Activated T-cell treated with anti-CD3 and anti-CD28 coated beads, Interleukin-2, amount 50 U/mL, for 4 hours (primary cell): Measurements from ENCODE around the gene SKP1. TPM values are rescaled to one million over a fixed set of nuclear protein-coding genes. Genes with fewer than 3 reads are reported as not detected.
"Not testable (repeated sequence)": the region's sequence is repeated elsewhere in the genome, so short reads cannot be mapped to it uniquely, and the experiment has no call there.

ENCODE experiments used
- ATAC-seq, 2 donors: fragments of 200-7000 bp; cut with Tn5 transposase; one replicate each; pipeline ENCODE4 v1.10.0; 2021
- DNase-seq: peaks from one replicate; pipeline ENCODE4 v3.0.0-alpha.2; 2020
- H3K27me3 Mint-ChIP-seq: one replicate; pipeline ENCODE4 v1.8.0; 2021; ENCODE audit warnings: low read depth, mixed read lengths
- H3K36me3 Mint-ChIP-seq: one replicate; pipeline ENCODE4 v1.8.0; 2022; ENCODE audit warnings: mixed read lengths; ENCODE audit not compliant: insufficient read depth
- H3K4me1 Mint-ChIP-seq: one replicate; pipeline ENCODE4 v1.8.0; 2021; ENCODE audit warnings: low read depth, mixed read lengths
- H3K4me3 Mint-ChIP-seq: one replicate; pipeline ENCODE4 v1.8.0; 2021; ENCODE audit warnings: mild to moderate bottlenecking, moderate library complexity, mixed read lengths
- H3K9me3 Mint-ChIP-seq: one replicate; pipeline ENCODE4 v1.8.0; 2021; ENCODE audit warnings: mixed read lengths
- total RNA-seq, 3 donors: library from RNA; stranded (reverse); gene quantifications; one replicate each; pipeline ENCODE4 v1.2.1, GENCODE V29; 2021

The SKP1 gene
- 100 to 1,000 TPM; 273 to 286 (median 282) TPM for total RNA-seq

GRCh38 chr5:134176511-134177368 lies at the start of gene SKP1:
Gene SKP1 (minus strand): TSS chr5:134176950. CDS start chr5:134174022, 2,928 bp downstream.
- H3K9me3 Mint-ChIP-seq = no peaks in the 10 kb centered on the region
- ATAC-seq (peak; percentile 88 to 90), DNase-seq (peak; percentile 80)
- H3K36me3 Mint-ChIP-seq = peaks cover 16% of the 10 kb centered on the region
- H3K4me3 Mint-ChIP-seq = peak within 1 kb of the TSS; percentile 97
- peaks cover 31% of the 10 kb centered on the region for H3K4me1 Mint-ChIP-seq
- H3K27me3 Mint-ChIP-seq = no peaks in the 10 kb centered on the region

GRCh38 chr5:134225780-134226440 lies 49.2 kb upstream of the SKP1 start, which contains the start of gene PPP2CA:
Gene PPP2CA (minus strand): TSS chr5:134226073. CDS start chr5:134225861, 212 bp downstream.
- Mint-ChIP-seq H3K4me3 (peak within 1 kb of the TSS; percentile 90), H3K27me3 (no peaks in the 10 kb centered on the region), H3K36me3 (peaks cover 19% of the 10 kb centered on the region), H3K4me1 (peaks cover 40% of the 10 kb centered on the region), H3K9me3 (no peaks in the 10 kb centered on the region)
- peak; percentile 88 to 90 for ATAC-seq
- peak; percentile 99 for DNase-seq

- H3K4me1 Mint-ChIP-seq = peaks cover 47% of the 10 kb centered on the region
- H3K27me3 Mint-ChIP-seq = no peaks in the 10 kb centered on the region
- DNase-seq (peak; percentile 40), ATAC-seq (peak; percentile 61 to 63)
- H3K36me3 Mint-ChIP-seq = peaks cover 25% of the 10 kb centered on the region
- H3K9me3 Mint-ChIP-seq = no peaks in the 10 kb centered on the region
- peak overlapping the region; percentile 90 for H3K4me3 Mint-ChIP-seq
Measured at GRCh38 chr5:134224888-134225779, 48.4 kb upstream of the SKP1 start.

- Mint-ChIP-seq H3K4me1 (peaks cover 61% of the 10 kb centered on the region), H3K9me3 (no peaks in the 10 kb centered on the region), H3K4me3 (peak overlapping the region; percentile 90), H3K36me3 (peaks cover 27% of the 10 kb centered on the region), H3K27me3 (no peaks in the 10 kb centered on the region)
- ATAC-seq (no peak), DNase-seq (no peak)
Measured at GRCh38 chr5:134223406-134224248, 46.9 kb upstream of the SKP1 start.

- Mint-ChIP-seq H3K4me1 (peaks cover 69% of the 10 kb centered on the region), H3K4me3 (peak overlapping the region; percentile 66), H3K36me3 (peaks cover 27% of the 10 kb centered on the region)
- not testable (repeated sequence) for H3K27me3 Mint-ChIP-seq, ATAC-seq, DNase-seq, H3K9me3 Mint-ChIP-seq
Measured at GRCh38 chr5:134221690-134222089, 44.9 kb upstream of the SKP1 start.

- ATAC-seq = no peak
- Mint-ChIP-seq H3K4me1 (peaks cover 77% of the 10 kb centered on the region), H3K36me3 (peaks cover 18% of the 10 kb centered on the region), H3K27me3 (no peaks in the 10 kb centered on the region), H3K4me3 (no peak overlapping the region), H3K9me3 (no peaks in the 10 kb centered on the region)
- no peak for DNase-seq
Measured at GRCh38 chr5:134215757-134216156, 39.0 kb upstream of the SKP1 start.

- Mint-ChIP-seq H3K36me3 (peaks cover 13% of the 10 kb centered on the region), H3K4me1 (peaks cover 69% of the 10 kb centered on the region), H3K4me3 (peak overlapping the region; percentile 19)
- H3K27me3 Mint-ChIP-seq, ATAC-seq, DNase-seq, H3K9me3 Mint-ChIP-seq: not testable (repeated sequence)
Measured at GRCh38 chr5:134211263-134212031, 34.7 kb upstream of the SKP1 start.

- no peaks in the 10 kb centered on the region for H3K9me3 Mint-ChIP-seq
- ATAC-seq (no peak), DNase-seq (no peak)
- peak overlapping the region; percentile 19 for H3K4me3 Mint-ChIP-seq
- peaks cover 11% of the 10 kb centered on the region for H3K36me3 Mint-ChIP-seq
- peaks cover 61% of the 10 kb centered on the region for H3K4me1 Mint-ChIP-seq
- no peaks in the 10 kb centered on the region for H3K27me3 Mint-ChIP-seq
Measured at GRCh38 chr5:134209477-134210245, 32.9 kb upstream of the SKP1 start.

GRCh38 chr5:134207696-134208095 lies 30.9 kb upstream of the SKP1 start:
- Mint-ChIP-seq H3K4me1 (peaks cover 46% of the 10 kb centered on the region), H3K9me3 (no peaks in the 10 kb centered on the region), H3K36me3 (peaks cover 21% of the 10 kb centered on the region), H3K4me3 (no peak overlapping the region), H3K27me3 (no peaks in the 10 kb centered on the region)
- no peak for DNase-seq
- no peak for ATAC-seq

GRCh38 chr5:134206627-134207160 lies 29.9 kb upstream of the SKP1 start:
- Mint-ChIP-seq H3K27me3 (no peaks in the 10 kb centered on the region), H3K4me3 (no peak overlapping the region), H3K9me3 (no peaks in the 10 kb centered on the region), H3K4me1 (peaks cover 39% of the 10 kb centered on the region), H3K36me3 (peaks cover 25% of the 10 kb centered on the region)
- DNase-seq = no peak
- no peak for ATAC-seq

GRCh38 chr5:134204575-134204974 lies 27.8 kb upstream of the SKP1 start:
- peaks cover 44% of the 10 kb centered on the region for H3K36me3 Mint-ChIP-seq
- no peak overlapping the region for H3K4me3 Mint-ChIP-seq
- H3K4me1 Mint-ChIP-seq = peaks cover 26% of the 10 kb centered on the region
- DNase-seq = no peak
- H3K9me3 Mint-ChIP-seq = no peaks in the 10 kb centered on the region
- no peak for ATAC-seq
- H3K27me3 Mint-ChIP-seq = no peaks in the 10 kb centered on the region

GRCh38 chr5:134203630-134204029 lies 26.9 kb upstream of the SKP1 start:
- no peak for DNase-seq
- Mint-ChIP-seq H3K4me3 (no peak overlapping the region), H3K9me3 (no peaks in the 10 kb centered on the region), H3K27me3 (no peaks in the 10 kb centered on the region), H3K36me3 (peaks cover 53% of the 10 kb centered on the region), H3K4me1 (peaks cover 17% of the 10 kb centered on the region)
- no peak for ATAC-seq
